COLO668 (cell line): ENCODE data around the gene SPSB4.

ENCODE experiments used
- DNase-seq: peaks from one replicate; lab custom pipeline; 2025; ENCODE audit not compliant: unreplicated experiment; lab: John Stamatoyannopoulos, UW

The SPSB4 gene

GRCh38 chr3:141052201-141053069, 1.3 kb downstream of the SPSB4 start:
- DNase-seq, result no peak

- DNase-seq, result no peak
Observed at GRCh38 chr3:141055136-141055535, 4.0 kb downstream of the SPSB4 start.

GRCh38 chr3:141055536-141056445, 4.6 kb downstream of the SPSB4 start:
- no peak for DNase-seq

DNA sequence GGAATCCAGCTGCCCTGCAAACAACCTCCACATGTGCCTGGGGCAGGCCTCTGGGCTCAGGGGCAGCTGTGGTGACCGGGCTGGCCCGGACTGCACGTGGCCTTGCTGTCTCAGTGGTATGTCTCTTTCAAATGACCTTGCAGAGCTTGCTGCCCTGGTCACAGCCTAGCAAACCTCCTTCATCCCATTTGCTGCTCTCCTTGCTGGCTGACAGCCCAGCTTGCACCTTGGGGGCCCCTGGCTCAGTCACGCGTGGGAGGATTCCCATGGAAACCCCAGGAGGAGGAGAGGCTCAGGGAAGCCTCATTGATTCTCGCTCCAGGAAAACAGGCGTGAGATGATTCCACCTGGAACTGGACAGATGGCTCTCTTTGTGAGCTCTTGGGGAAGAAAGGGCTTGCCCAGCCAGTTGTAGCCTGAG, 5.6 kb downstream of the SPSB4 start:
- peak; percentile 17 for DNase-seq

- DNase-seq, result no peak
Observed at GRCh38 chr3:141057436-141057835, 6.3 kb downstream of the SPSB4 start.

DNA sequence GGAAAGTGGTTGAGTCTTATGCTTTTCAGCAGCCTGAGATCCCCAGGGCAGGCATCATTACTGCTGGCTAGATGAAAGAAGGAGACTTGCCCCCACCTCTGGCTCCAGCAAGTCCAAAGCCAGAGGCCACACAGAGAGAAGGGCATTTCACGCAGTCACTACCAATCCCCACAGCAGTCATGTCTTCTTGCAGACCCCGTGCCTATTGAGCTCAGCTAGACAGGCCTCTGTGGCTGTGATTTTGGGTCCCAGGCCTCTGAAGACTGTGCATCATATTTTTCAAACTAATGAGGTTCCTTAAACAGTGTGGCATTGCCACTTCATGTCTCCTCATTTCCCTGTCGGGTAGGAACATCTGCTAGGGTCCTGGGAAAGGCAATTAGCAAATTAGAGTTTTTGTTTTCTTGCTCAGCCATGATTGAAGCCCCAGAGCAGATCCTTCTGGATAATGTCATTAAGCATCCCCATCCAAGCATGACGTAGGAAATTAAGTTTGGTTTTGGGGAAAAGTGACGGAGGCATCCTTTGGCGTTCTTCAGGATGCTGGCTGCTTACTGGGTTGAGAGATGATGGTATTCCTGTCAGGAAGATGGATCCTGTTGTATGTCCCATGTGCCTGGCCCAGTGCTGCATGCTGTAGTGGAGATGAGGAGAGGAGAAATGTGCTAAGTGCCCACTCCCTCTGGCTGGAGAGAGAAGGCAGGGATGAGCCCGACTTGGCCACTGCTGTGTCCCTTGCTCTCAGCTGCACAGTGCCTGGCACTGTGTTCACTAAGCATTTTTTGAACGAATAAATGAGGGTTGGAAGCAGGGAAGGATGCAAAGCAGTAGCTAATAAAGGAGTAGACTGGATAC, 7.0 kb downstream of the SPSB4 start:
- no peak for DNase-seq

DNA sequence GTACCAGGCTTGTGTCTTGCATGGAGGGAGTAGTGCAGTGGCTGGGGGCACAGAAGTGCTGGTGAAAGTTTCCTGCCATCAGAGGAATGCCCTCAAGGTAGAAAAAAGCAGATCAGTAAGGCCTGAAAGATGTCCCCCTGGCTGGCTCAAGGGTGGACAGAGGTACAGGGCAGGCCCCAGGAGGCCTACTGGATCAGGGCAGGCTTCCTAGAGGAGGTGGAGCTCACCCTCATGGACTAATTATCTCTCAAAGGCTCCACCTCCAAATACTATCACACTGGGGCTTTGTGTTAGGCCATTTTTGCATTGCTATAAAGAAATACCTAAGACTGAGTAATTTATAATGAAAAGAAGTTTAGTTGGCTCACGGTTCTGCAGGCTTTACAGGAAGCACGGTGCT, 7.8 kb downstream of the SPSB4 start:
- no peak for DNase-seq

DNA sequence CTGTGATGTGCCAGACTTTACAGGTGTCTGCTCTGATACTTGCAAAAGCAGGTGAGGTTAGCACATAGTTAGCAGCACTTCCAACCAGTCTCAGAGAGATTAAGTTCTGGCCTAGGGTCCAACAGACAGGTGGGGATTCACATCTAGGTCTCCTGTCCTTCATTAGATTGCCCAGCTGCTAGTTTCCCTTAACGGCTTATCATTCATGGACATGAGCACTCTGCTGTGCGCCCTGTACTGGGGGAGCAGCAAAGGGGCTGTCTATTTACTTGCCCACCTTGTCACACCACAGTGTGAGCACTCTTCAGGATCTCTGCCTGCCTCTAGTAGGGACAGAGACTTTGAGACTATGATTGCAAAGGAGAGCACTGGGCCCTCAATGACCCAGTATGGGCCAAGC, 8.7 kb downstream of the SPSB4 start:
- DNase-seq, result no peak

DNA sequence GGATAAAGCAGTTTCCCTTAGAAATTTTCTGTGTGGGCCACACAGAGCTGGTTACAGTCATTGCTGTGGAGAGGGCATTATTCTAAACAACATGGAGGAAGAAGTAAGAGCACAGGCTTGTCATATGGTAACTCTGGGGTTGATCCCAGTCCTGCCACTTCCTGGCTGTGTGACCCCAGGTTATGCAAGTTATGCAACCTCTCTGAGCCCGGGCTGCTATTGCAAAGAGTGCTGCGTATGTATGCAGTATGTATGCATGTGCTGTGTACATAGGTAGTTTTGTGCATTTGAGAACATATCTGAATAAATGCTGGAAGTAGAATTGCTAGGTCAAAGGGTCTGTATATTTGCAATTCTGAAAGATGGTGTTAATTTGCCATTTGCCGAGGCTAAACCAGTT, 9.2 kb downstream of the SPSB4 start:
- DNase-seq, result no peak

DNA sequence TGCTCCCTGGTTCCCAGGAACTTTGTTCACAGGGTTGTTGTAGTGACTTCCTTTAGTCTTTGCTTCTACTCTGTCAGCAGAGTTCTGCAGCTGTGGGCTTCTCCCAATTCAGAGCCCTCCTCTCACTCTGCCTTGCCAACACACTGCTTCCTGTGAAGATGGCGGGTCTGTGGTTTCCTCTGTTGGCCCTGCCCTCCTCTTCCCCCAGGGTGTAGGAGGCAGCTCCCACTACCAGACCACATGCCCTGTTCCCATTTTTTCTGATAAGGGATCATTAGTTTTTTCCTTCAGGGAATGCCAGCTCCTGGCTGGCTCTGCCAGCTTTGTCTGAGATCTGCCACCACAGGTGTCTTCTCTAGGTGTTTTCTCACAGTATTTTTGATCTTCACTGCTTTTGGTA, 12.7 kb downstream of the SPSB4 start:
- DNase-seq, result no peak

GRCh38 chr3:141064255-141064926, 13.2 kb downstream of the SPSB4 start:
- no peak for DNase-seq

DNA sequence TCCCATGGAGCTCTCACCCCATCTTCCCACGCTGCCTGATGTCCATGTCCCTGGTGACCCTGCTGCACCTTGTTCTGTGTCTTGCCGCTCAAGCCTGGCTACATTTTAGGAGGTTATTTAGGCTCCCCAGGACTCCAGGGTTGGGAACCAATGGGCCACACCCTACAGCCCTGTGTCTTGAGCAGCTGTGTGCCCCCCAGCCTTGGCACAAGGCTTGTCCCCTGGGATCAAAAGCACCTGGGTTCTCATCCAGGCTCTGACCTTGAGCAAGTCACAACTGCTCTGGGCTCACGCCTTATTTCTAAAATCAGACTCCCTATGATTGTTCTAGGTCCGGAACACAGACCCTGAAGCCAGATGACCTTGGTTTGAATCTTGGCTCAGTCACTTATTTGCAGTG, 14.1 kb downstream of the SPSB4 start:
- no peak for DNase-seq

GRCh38 chr3:141065841-141066805, 15.0 kb downstream of the SPSB4 start:
- DNase-seq, result no peak

- DNase-seq, result no peak
Observed at GRCh38 chr3:141067206-141067974, 16.2 kb downstream of the SPSB4 start.

DNA sequence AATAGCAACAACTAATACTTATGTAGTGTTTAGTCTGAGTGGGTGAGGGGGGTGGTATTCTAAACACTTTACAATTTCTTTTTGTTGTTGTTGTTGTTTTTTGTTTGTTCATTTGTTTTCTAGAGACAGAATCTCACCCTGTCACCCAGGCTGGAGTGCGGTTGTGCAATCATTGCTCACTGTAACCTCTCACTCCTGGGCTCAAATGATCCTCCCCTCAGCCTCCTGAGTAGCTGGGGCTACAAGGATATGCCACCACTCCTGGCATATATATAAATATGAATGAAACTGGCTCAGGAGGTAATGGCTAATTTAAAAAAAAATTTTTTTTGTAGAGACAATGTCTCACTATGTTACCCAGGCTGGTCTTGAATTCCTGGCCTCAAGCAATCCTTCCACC, 19.1 kb downstream of the SPSB4 start:
- DNase-seq, result no peak

DNA sequence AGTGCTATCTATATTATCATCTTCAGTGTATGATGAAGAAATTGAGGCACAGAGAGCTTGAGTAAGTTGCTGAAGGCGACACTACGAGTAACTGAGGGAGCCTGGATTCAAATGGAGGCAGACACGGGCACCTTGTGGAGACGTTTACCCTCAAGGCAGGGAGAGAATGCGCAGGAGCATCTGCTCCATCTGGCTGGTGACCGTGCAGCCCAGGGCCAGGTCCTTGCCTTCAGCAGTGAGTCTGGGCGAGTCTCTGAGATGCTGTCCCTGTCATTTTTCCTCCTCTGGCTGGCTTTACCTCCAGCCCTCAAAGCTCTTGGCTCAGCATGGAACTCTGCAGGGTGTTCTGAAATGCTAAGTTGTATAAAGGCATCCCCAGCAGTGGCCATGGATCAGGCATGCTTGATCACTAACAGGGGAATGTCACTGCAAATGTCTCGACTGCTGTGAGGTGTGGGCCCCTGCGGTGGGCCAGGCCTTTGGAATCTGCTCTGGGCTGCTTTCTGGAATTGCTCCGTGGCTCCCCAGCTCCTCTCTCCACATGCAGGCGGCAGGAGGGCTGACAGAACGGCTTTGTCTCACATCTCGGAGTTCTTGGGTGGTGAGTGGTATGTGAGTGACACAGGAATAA, 19.7 kb downstream of the SPSB4 start:
- DNase-seq, result no peak

DNA sequence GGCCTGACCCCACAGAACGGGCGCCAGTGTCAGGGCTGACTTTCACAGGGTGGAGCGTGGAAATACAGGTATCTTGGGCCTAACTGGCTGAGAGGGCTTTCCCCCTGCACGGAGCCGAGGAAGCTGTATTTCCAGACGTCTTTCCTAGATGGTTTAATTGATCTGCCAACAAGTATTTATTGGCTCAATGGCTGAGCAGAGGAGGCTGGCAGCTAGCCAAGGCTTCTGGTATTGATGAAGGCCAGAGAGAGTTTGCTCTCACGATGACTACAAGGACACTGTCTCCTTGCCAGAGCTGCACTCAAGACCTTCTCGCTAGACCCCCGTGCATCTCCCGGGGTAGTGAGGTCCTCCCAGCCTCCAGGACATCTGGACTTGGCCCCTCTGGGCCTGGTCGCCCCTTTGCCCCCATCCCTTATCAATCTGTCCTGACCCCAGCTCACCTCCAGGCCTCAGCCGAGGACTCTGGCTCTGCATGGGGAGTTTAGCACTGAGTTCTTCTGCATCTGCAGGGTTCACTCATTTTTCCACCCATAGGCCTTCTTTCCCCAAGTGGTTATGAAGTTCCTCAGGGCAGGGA, 20.6 kb downstream of the SPSB4 start:
- peak; percentile 6 for DNase-seq

DNA sequence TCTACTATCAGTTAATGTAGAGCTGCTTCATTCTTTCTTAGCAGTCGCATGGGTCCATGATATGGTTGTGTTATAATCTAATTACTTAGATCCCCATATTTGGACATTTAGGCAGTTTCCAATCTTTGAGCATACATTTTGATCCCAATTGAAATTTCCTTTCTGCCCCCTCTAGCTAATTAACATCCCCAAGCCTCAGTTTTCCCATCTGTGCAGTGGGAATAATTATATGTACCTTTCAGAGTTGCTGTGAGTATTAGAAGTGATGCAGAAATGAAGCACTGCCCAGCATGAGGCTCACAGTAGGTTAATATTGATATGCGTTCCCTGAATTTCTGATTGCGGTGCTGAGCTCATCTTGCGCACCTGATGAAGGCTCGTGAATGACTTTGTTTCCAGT, 21.8 kb downstream of the SPSB4 start:
- DNase-seq, result no peak
